Sigmoid colon (tissue), 3 donors: ENCODE data around the gene NRF1.

Experiments
- POLR2A ChIP-seq, 2 donors: fragments of 450-650 bp; IDR thresholded peaks; one replicate each; pipeline ENCODE4 v1.6.1; 2016; ENCODE audit warnings: antibody characterized with exemption in 2 of 2, mild to moderate bottlenecking in 2 of 2, moderate library complexity in 2 of 2
- TF ChIP-seq, protein P1 (sequence below), 4 experiments: fragments of 450-650 bp in 3 of 4; fragments of 200-600 bp in 1 of 4; IDR thresholded peaks; one replicate each; pipeline ENCODE4 v1.5.1; 2016 to 2019; ENCODE audit warnings: antibody characterized with exemption in 4 of 4, mild to moderate bottlenecking in 3 of 4, moderate library complexity in 2 of 4

DNA sequence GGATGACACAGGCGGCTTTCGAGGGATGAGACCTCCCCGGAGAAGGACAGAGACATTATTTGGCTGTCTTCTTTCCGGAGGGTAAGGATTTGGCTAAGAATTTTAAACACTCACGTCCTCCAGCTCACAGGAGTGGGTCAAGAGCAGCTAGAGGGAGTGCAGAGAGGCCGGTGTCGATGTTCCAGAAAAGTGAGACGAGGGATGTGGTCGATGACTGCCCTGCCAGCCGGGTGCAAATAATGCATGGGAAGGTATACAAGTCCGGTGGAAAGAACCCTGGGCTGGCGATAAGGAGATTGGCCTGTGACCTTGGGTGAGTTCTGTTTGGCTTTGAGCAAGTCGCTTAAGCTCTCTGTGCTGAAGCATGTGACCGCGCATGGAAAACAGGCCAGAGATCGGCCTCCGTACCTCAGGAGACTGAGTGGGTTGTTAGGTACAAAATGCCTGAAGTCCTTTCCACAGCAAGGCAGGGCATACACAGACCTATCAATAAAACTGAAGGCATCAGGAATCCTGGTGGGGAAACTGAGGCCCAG lies 192.1 kb downstream of the NRF1 start:
- no peak for TF ChIP-seq POLR2A (IDR thresholded peaks at IDR 0.05)
- TF ChIP-seq, protein P1, sequence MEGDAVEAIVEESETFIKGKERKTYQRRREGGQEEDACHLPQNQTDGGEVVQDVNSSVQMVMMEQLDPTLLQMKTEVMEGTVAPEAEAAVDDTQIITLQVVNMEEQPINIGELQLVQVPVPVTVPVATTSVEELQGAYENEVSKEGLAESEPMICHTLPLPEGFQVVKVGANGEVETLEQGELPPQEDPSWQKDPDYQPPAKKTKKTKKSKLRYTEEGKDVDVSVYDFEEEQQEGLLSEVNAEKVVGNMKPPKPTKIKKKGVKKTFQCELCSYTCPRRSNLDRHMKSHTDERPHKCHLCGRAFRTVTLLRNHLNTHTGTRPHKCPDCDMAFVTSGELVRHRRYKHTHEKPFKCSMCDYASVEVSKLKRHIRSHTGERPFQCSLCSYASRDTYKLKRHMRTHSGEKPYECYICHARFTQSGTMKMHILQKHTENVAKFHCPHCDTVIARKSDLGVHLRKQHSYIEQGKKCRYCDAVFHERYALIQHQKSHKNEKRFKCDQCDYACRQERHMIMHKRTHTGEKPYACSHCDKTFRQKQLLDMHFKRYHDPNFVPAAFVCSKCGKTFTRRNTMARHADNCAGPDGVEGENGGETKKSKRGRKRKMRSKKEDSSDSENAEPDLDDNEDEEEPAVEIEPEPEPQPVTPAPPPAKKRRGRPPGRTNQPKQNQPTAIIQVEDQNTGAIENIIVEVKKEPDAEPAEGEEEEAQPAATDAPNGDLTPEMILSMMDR (IDR thresholded peaks at IDR 0.05), result no peak
